Memory B cell (primary cell): Measurements from ENCODE around the gene ATP11C.
A peak's percentile ranks its signal among the peaks of the same experiment; 100 is the strongest.

Experiments
- ATAC-seq: fragments of 150-1000 bp; cut with Tn5 transposase; 2 replicates; pipeline ENCODE4 v1.10.0; 2021; ENCODE audit warnings: low read depth, mild to moderate bottlenecking, moderate library complexity
- DNase-seq, 2 donors: peaks; one replicate each; pipeline ENCODE4 v3.0.0; 2022; ENCODE audit warnings: low spot score in 2 of 2
- H3K27ac Mint-ChIP-seq: one replicate; pipeline ENCODE4 v1.8.0; 2022; ENCODE audit warnings: mild to moderate bottlenecking, moderate library complexity, mixed read lengths
- H3K27me3 Mint-ChIP-seq: one replicate; pipeline ENCODE4 v1.8.0; 2022; ENCODE audit warnings: mixed read lengths
- H3K36me3 Mint-ChIP-seq: one replicate; pipeline ENCODE4 v1.8.0; 2022; ENCODE audit warnings: mild to moderate bottlenecking, mixed read lengths
- H3K4me1 Mint-ChIP-seq: one replicate; pipeline ENCODE4 v1.8.0; 2022; ENCODE audit warnings: mixed read lengths
- H3K4me3 Mint-ChIP-seq: one replicate; pipeline ENCODE4 v1.8.0; 2022; ENCODE audit warnings: mild to moderate bottlenecking, moderate library complexity, mixed read lengths
- H3K9me3 Mint-ChIP-seq: one replicate; pipeline ENCODE4 v1.8.0; 2022; ENCODE audit warnings: mixed read lengths

The ATP11C gene

GRCh38 chrX:139784807-139785206 is 148.0 kb downstream of the ATP11C start:
- ATAC-seq (peak; percentile 27), DNase-seq (no peak)
- H3K4me3 Mint-ChIP-seq: no peak overlapping the region
- H3K36me3 Mint-ChIP-seq: peaks cover 18% of the 10 kb centered on the region
- peaks cover 2% of the 10 kb centered on the region for H3K4me1 Mint-ChIP-seq
- H3K27me3 Mint-ChIP-seq: no peaks in the 10 kb centered on the region
- no peak overlapping the region for H3K27ac Mint-ChIP-seq
- no peaks in the 10 kb centered on the region for H3K9me3 Mint-ChIP-seq

GRCh38 chrX:139783959-139784358 is 148.9 kb downstream of the ATP11C start:
- H3K4me1 Mint-ChIP-seq: peaks cover 6% of the 10 kb centered on the region
- H3K36me3 Mint-ChIP-seq: peaks cover 27% of the 10 kb centered on the region
- no peak for DNase-seq
- no peak overlapping the region for H3K4me3 Mint-ChIP-seq
- no peaks in the 10 kb centered on the region for H3K27me3 Mint-ChIP-seq
- H3K27ac Mint-ChIP-seq: no peak overlapping the region
- no peak for ATAC-seq
- H3K9me3 Mint-ChIP-seq: no peaks in the 10 kb centered on the region

- no peak overlapping the region for H3K4me3 Mint-ChIP-seq
- H3K36me3 Mint-ChIP-seq: peaks cover 30% of the 10 kb centered on the region
- no peaks in the 10 kb centered on the region for H3K27me3 Mint-ChIP-seq
- no peak overlapping the region for H3K27ac Mint-ChIP-seq
- H3K4me1 Mint-ChIP-seq: peaks cover 6% of the 10 kb centered on the region
- DNase-seq: no peak
- no peaks in the 10 kb centered on the region for H3K9me3 Mint-ChIP-seq
- ATAC-seq: no peak
These were observed 149.8 kb downstream of the ATP11C start for GRCh38 chrX:139783030-139783429.

- no peaks in the 10 kb centered on the region for H3K27me3 Mint-ChIP-seq
- ATAC-seq: no peak
- H3K4me1 Mint-ChIP-seq: peaks cover 4% of the 10 kb centered on the region
- no peaks in the 10 kb centered on the region for H3K9me3 Mint-ChIP-seq
- H3K4me3 Mint-ChIP-seq: no peak overlapping the region
- H3K27ac Mint-ChIP-seq: no peak overlapping the region
- H3K36me3 Mint-ChIP-seq: peaks cover 37% of the 10 kb centered on the region
- DNase-seq: no peak
These were observed 156.3 kb downstream of the ATP11C start for GRCh38 chrX:139776599-139776998.

- ATAC-seq (no peak), DNase-seq (no peak)
- Mint-ChIP-seq H3K4me3 (no peak overlapping the region), H3K27ac (no peak overlapping the region), H3K4me1 (no peaks in the 10 kb centered on the region), H3K36me3 (peaks cover 23% of the 10 kb centered on the region), H3K9me3 (no peaks in the 10 kb centered on the region), H3K27me3 (no peaks in the 10 kb centered on the region)
These were observed 162.5 kb downstream of the ATP11C start for GRCh38 chrX:139770366-139770765.

GRCh38 chrX:139766545-139766983 is 166.3 kb downstream of the ATP11C start:
- Mint-ChIP-seq H3K4me1 (no peaks in the 10 kb centered on the region), H3K27ac (no peak overlapping the region), H3K36me3 (peaks cover 18% of the 10 kb centered on the region), H3K27me3 (no peaks in the 10 kb centered on the region), H3K9me3 (no peaks in the 10 kb centered on the region), H3K4me3 (no peak overlapping the region)
- ATAC-seq: peak; percentile 55
- DNase-seq: no peak

- H3K4me1 Mint-ChIP-seq: no peaks in the 10 kb centered on the region
- ATAC-seq (no peak), DNase-seq (no peak)
These were observed 170.3 kb downstream of the ATP11C start for GRCh38 chrX:139762400-139763183.

GRCh38 chrX:139759637-139760036 is 173.2 kb downstream of the ATP11C start:
- H3K27me3 Mint-ChIP-seq: no peaks in the 10 kb centered on the region
- no peak for ATAC-seq
- H3K36me3 Mint-ChIP-seq: peaks cover 31% of the 10 kb centered on the region

More at GRCh38 chrX:139762400-139763183, 170.3 kb downstream of the ATP11C start:
- no peaks in the 10 kb centered on the region for H3K9me3 Mint-ChIP-seq
- H3K36me3 Mint-ChIP-seq: peaks cover 12% of the 10 kb centered on the region
- H3K27ac Mint-ChIP-seq: no peak overlapping the region
- no peak overlapping the region for H3K4me3 Mint-ChIP-seq
- H3K27me3 Mint-ChIP-seq: no peaks in the 10 kb centered on the region

GRCh38 chrX:139758809-139759208 is 174.0 kb downstream of the ATP11C start:
- DNase-seq (no peak), ATAC-seq (no peak)
- no peak overlapping the region for H3K27ac Mint-ChIP-seq
- H3K36me3 Mint-ChIP-seq: peaks cover 36% of the 10 kb centered on the region
- no peaks in the 10 kb centered on the region for H3K27me3 Mint-ChIP-seq
- H3K4me3 Mint-ChIP-seq: no peak overlapping the region
- H3K9me3 Mint-ChIP-seq: no peaks in the 10 kb centered on the region
- H3K4me1 Mint-ChIP-seq: no peaks in the 10 kb centered on the region

More at GRCh38 chrX:139759637-139760036, 173.2 kb downstream of the ATP11C start:
- Mint-ChIP-seq H3K4me1 (no peaks in the 10 kb centered on the region), H3K4me3 (no peak overlapping the region), H3K9me3 (no peaks in the 10 kb centered on the region), H3K27ac (no peak overlapping the region)
- no peak for DNase-seq

- H3K4me3 Mint-ChIP-seq: no peak overlapping the region
- ATAC-seq (no peak), DNase-seq (no peak)
- no peak overlapping the region for H3K27ac Mint-ChIP-seq
- H3K36me3 Mint-ChIP-seq: peaks cover 38% of the 10 kb centered on the region
- no peaks in the 10 kb centered on the region for H3K4me1 Mint-ChIP-seq
- no peaks in the 10 kb centered on the region for H3K27me3 Mint-ChIP-seq
- H3K9me3 Mint-ChIP-seq: peaks cover 3% of the 10 kb centered on the region
These were observed 174.6 kb downstream of the ATP11C start for GRCh38 chrX:139758250-139758649.

GRCh38 chrX:139751053-139751452 is 181.8 kb downstream of the ATP11C start:
- ATAC-seq: no peak
- Mint-ChIP-seq H3K27me3 (no peaks in the 10 kb centered on the region), H3K36me3 (peaks cover 42% of the 10 kb centered on the region), H3K9me3 (peaks cover 3% of the 10 kb centered on the region), H3K27ac (no peak overlapping the region), H3K4me3 (no peak overlapping the region), H3K4me1 (no peaks in the 10 kb centered on the region)
- no peak for DNase-seq

GRCh38 chrX:139750390-139750789 is 182.5 kb downstream of the ATP11C start:
- ATAC-seq: no peak
- no peak for DNase-seq
- Mint-ChIP-seq H3K36me3 (peaks cover 36% of the 10 kb centered on the region), H3K9me3 (peaks cover 3% of the 10 kb centered on the region), H3K4me3 (no peak overlapping the region), H3K4me1 (no peaks in the 10 kb centered on the region), H3K27me3 (no peaks in the 10 kb centered on the region), H3K27ac (no peak overlapping the region)

- Mint-ChIP-seq H3K9me3 (no peaks in the 10 kb centered on the region), H3K27ac (no peak overlapping the region), H3K4me1 (no peaks in the 10 kb centered on the region), H3K27me3 (no peaks in the 10 kb centered on the region), H3K36me3 (peaks cover 12% of the 10 kb centered on the region), H3K4me3 (no peak overlapping the region)
- ATAC-seq (no peak), DNase-seq (no peak)
These were observed 193.7 kb downstream of the ATP11C start for GRCh38 chrX:139739138-139739537.

GRCh38 chrX:139738581-139738980 is 194.3 kb downstream of the ATP11C start:
- DNase-seq (no peak), ATAC-seq (no peak)
- no peaks in the 10 kb centered on the region for H3K9me3 Mint-ChIP-seq
- H3K27me3 Mint-ChIP-seq: no peaks in the 10 kb centered on the region
- H3K4me1 Mint-ChIP-seq: no peaks in the 10 kb centered on the region
- H3K36me3 Mint-ChIP-seq: peaks cover 14% of the 10 kb centered on the region
- no peak overlapping the region for H3K27ac Mint-ChIP-seq
- no peak overlapping the region for H3K4me3 Mint-ChIP-seq

- no peak for DNase-seq
- Mint-ChIP-seq H3K9me3 (no peaks in the 10 kb centered on the region), H3K27ac (no peak overlapping the region), H3K4me3 (no peak overlapping the region), H3K27me3 (no peaks in the 10 kb centered on the region), H3K36me3 (peaks cover 11% of the 10 kb centered on the region), H3K4me1 (no peaks in the 10 kb centered on the region)
- no peak for ATAC-seq
These were observed 196.7 kb downstream of the ATP11C start for GRCh38 chrX:139736151-139736550.
